Astrocyte (in vitro differentiated cells and primary cell): ENCODE measurements around the gene PRDM2. TPM values are rescaled to one million over a fixed set of nuclear protein-coding genes. Genes with fewer than 3 reads are reported as not detected.

Experiments used
- DNase-seq: peaks from one replicate; pipeline ENCODE4 v3.0.0-alpha.2; 2010; ENCODE audit warnings: low read depth
- FAIRE-seq: peaks from 2 replicates; lab custom pipeline; 2011; peaks lifted over from hg19 to GRCh38; lab: Jason Lieb, UNC
- H2AFZ ChIP-seq: 2 replicates; pipeline ENCODE4 v1.6.0; 2012; ENCODE audit warnings: low read depth, low read length, inconsistent platforms
- H3K27ac ChIP-seq: 2 replicates; pipeline ENCODE4 v1.5.1; 2011; ENCODE audit warnings: low read depth, low read length, inconsistent platforms
- H3K27me3 ChIP-seq: 2 replicates; pipeline ENCODE4 v1.6.0; 2011; ENCODE audit warnings: low read length, inconsistent platforms; ENCODE audit not compliant: insufficient read depth
- H3K36me3 ChIP-seq: 2 replicates; pipeline ENCODE4 v1.5.1; 2011; ENCODE audit warnings: low read length, inconsistent platforms; ENCODE audit not compliant: insufficient read depth
- H3K4me1 ChIP-seq: 2 replicates; pipeline ENCODE4 v1.5.1; 2011; ENCODE audit warnings: low read length, inconsistent platforms; ENCODE audit not compliant: insufficient read depth
- H3K4me2 ChIP-seq: 2 replicates; pipeline ENCODE4 v1.6.0; 2012; ENCODE audit warnings: low read length, inconsistent platforms
- H3K4me3 ChIP-seq: 2 replicates; pipeline ENCODE4 v1.5.1; 2011; ENCODE audit warnings: low read depth, mild to moderate bottlenecking, low read length, inconsistent platforms; ENCODE audit not compliant: insufficient read depth
- H3K79me2 ChIP-seq: 2 replicates; pipeline ENCODE4 v1.6.0; 2012; ENCODE audit warnings: mild to moderate bottlenecking, low read length, inconsistent platforms; ENCODE audit not compliant: insufficient read depth
- H3K9ac ChIP-seq: 2 replicates; pipeline ENCODE4 v1.6.0; 2012; ENCODE audit warnings: mild to moderate bottlenecking, low read length, inconsistent platforms
- H3K9me3 ChIP-seq: 2 replicates; pipeline ENCODE4 v1.5.1; 2012; ENCODE audit warnings: low read depth, mild to moderate bottlenecking, low read length, inconsistent platforms; ENCODE audit not compliant: insufficient read depth
- H4K20me1 ChIP-seq: 2 replicates; pipeline ENCODE4 v1.6.0; 2012; ENCODE audit warnings: low read length, inconsistent platforms; ENCODE audit not compliant: insufficient read depth
- H3K27ac Mint-ChIP-seq: one replicate; pipeline ENCODE4 v1.8.0; 2021; ENCODE audit warnings: mild to moderate bottlenecking, mixed read lengths; ENCODE audit not compliant: unreplicated experiment
- H3K27me3 Mint-ChIP-seq: one replicate; pipeline ENCODE4 v1.8.0; 2021; ENCODE audit warnings: low read depth, mixed read lengths; ENCODE audit not compliant: unreplicated experiment
- H3K36me3 Mint-ChIP-seq: one replicate; pipeline ENCODE4 v1.8.0; 2021; ENCODE audit warnings: low read depth, mixed read lengths; ENCODE audit not compliant: unreplicated experiment
- H3K4me1 Mint-ChIP-seq: one replicate; pipeline ENCODE4 v1.8.0; 2021; ENCODE audit warnings: low read depth, mixed read lengths; ENCODE audit not compliant: unreplicated experiment
- H3K4me3 Mint-ChIP-seq: one replicate; pipeline ENCODE4 v1.8.0; 2021; ENCODE audit warnings: mild to moderate bottlenecking, moderate library complexity, mixed read lengths; ENCODE audit not compliant: unreplicated experiment
- H3K9me3 Mint-ChIP-seq: one replicate; pipeline ENCODE4 v1.8.0; 2021; ENCODE audit warnings: mild to moderate bottlenecking, mixed read lengths; ENCODE audit not compliant: unreplicated experiment
- CTCF ChIP-seq: IDR thresholded peaks from 2 replicates; pipeline ENCODE4 v1.5.1; 2011; ENCODE audit warnings: low read depth, mild to moderate bottlenecking, inconsistent platforms, low read length, moderate library complexity; ENCODE audit not compliant: insufficient read depth
- EZH2 ChIP-seq: IDR thresholded peaks from 2 replicates; pipeline ENCODE4 v1.6.1; 2012; ENCODE audit warnings: mild to moderate bottlenecking, low read length, inconsistent platforms; ENCODE audit not compliant: insufficient read depth
- total RNA-seq: library from RNA; stranded (reverse); gene quantifications from 2 replicates; pipeline ENCODE4 v1.2.1, GENCODE V29; 2021

The PRDM2 gene
- total RNA-seq, 1 donor from 2014 or later, result 49.0 TPM

- TF ChIP-seq EZH2, result no peak
- no peak for TF ChIP-seq CTCF
- H3K27ac ChIP-seq, result no peak overlapping the region
- Mint-ChIP-seq H3K4me3 (no peak overlapping the region), H3K36me3 (no peaks in the 10 kb centered on the region), H3K27ac (no peak overlapping the region), H3K4me1 (peaks cover 10% of the 10 kb centered on the region), H3K9me3 (no peaks in the 10 kb centered on the region), H3K27me3 (no peaks in the 10 kb centered on the region)
- no peaks in the 10 kb centered on the region for H3K9me3 ChIP-seq
- H3K4me2 ChIP-seq, result no peak overlapping the region
- no peaks in the 10 kb centered on the region for H3K4me1 ChIP-seq
- H4K20me1 ChIP-seq, result peaks cover 8% of the 10 kb centered on the region
- H2AFZ ChIP-seq, result no peak overlapping the region
- no peak overlapping the region for H3K9ac ChIP-seq
- H3K79me2 ChIP-seq, result no peaks in the 10 kb centered on the region
- H3K36me3 ChIP-seq, result no peaks in the 10 kb centered on the region
- H3K4me3 ChIP-seq, result no peak overlapping the region
- FAIRE-seq (no peak), DNase-seq (no peak)
- H3K27me3 ChIP-seq, result no peaks in the 10 kb centered on the region
These were observed 35.4 kb downstream of the PRDM2 start for GRCh38 chr1:13735168-13735930.

GRCh38 chr1:13737398-13737797 is 37.4 kb downstream of the PRDM2 start:
- no peaks in the 10 kb centered on the region for H3K27me3 ChIP-seq
- H3K27me3 Mint-ChIP-seq, result no peaks in the 10 kb centered on the region
- no peaks in the 10 kb centered on the region for H3K36me3 Mint-ChIP-seq
- no peak overlapping the region for H2AFZ ChIP-seq
- H3K79me2 ChIP-seq, result no peaks in the 10 kb centered on the region
- peaks cover 10% of the 10 kb centered on the region for H3K4me1 Mint-ChIP-seq
- no peak overlapping the region for H3K4me2 ChIP-seq
- no peaks in the 10 kb centered on the region for H3K9me3 ChIP-seq
- TF ChIP-seq CTCF (no peak), EZH2 (no peak)
- FAIRE-seq (no peak), DNase-seq (no peak)
- H3K9ac ChIP-seq, result no peak overlapping the region
- H3K27ac ChIP-seq, result no peak overlapping the region
- H3K27ac Mint-ChIP-seq, result no peak overlapping the region
- H3K4me1 ChIP-seq, result no peaks in the 10 kb centered on the region
- no peak overlapping the region for H3K4me3 ChIP-seq
- no peaks in the 10 kb centered on the region for H3K9me3 Mint-ChIP-seq
- no peaks in the 10 kb centered on the region for H3K36me3 ChIP-seq
- no peak overlapping the region for H3K4me3 Mint-ChIP-seq
- peaks cover 3% of the 10 kb centered on the region for H4K20me1 ChIP-seq

GRCh38 chr1:13746342-13746741 is 46.4 kb downstream of the PRDM2 start:
- H3K27ac ChIP-seq, result no peak overlapping the region
- H3K9me3 ChIP-seq, result no peaks in the 10 kb centered on the region
- Mint-ChIP-seq H3K4me3 (no peak overlapping the region), H3K9me3 (no peaks in the 10 kb centered on the region), H3K27me3 (no peaks in the 10 kb centered on the region), H3K27ac (no peak overlapping the region), H3K36me3 (peaks cover 4% of the 10 kb centered on the region), H3K4me1 (peaks cover 3% of the 10 kb centered on the region)
- no peak overlapping the region for H3K4me3 ChIP-seq
- H3K36me3 ChIP-seq, result no peaks in the 10 kb centered on the region
- TF ChIP-seq EZH2, result no peak
- no peak for TF ChIP-seq CTCF
- H3K79me2 ChIP-seq, result peaks cover 17% of the 10 kb centered on the region
- H3K27me3 ChIP-seq, result no peaks in the 10 kb centered on the region
- DNase-seq (no peak), FAIRE-seq (no peak)
- peaks cover 16% of the 10 kb centered on the region for H4K20me1 ChIP-seq
- H3K4me2 ChIP-seq, result no peak overlapping the region
- H3K4me1 ChIP-seq, result peaks cover 5% of the 10 kb centered on the region
- no peak overlapping the region for H2AFZ ChIP-seq
- H3K9ac ChIP-seq, result no peak overlapping the region
